HepG2 (cell line): Measurements from ENCODE around the gene SDC3. TPM values are rescaled to one million over a fixed set of nuclear protein-coding genes. Genes with fewer than 3 reads are reported as not detected.

Experiments
- ATAC-seq: fragments of 200-7000 bp; cut with Tn5 transposase; 3 replicates; pipeline ENCODE4 v1.9.1; 2020; ENCODE audit warnings: mild to moderate bottlenecking, moderate library complexity
- BruUV-seq: library from RNA; stranded (reverse); fragments of 400-500 nt; replicated peaks from 2 replicates; lab custom pipeline; 2021; lab: Mats Ljungman, UMichigan
- CTCF ChIA-PET: fragments of 300-600 bp; formaldehyde crosslinking; extraction: SDS; loops from one replicate; lab custom pipeline; 2021; ENCODE audit warnings: low total read pairs, inconsistent platforms, low intra/inter-chr PET ratio; lab: Yijun Ruan, JAX
- POLR2A ChIA-PET: fragments of 350-600 bp; sonication (Branson Sonifier 250); formaldehyde crosslinking; loops from one replicate; lab custom pipeline; 2020; ENCODE audit warnings: antibody characterized with exemption, inconsistent platforms; lab: Yijun Ruan, JAX
- DNase-seq: peaks from one replicate; pipeline ENCODE4 v3.0.0-alpha.2; 2015; ENCODE audit warnings: low spot score
- FAIRE-seq: peaks from 3 replicates; lab custom pipeline; 2011; peaks lifted over from hg19 to GRCh38; lab: Jason Lieb, UNC
- H2AFZ ChIP-seq: one replicate; pipeline ENCODE4 v1.6.1; 2011; ENCODE audit warnings: low read length, inconsistent platforms
- H3K27ac ChIP-seq: fragments of 300-600 bp; 3 replicates; pipeline ENCODE4 v1.8.0; 2011; ENCODE audit warnings: mixed run types, mild to moderate bottlenecking, mixed read lengths, low read length, inconsistent platforms; ENCODE audit not compliant: insufficient read depth; ENCODE audit errors: extremely low read length
- H3K27me3 ChIP-seq, 2 experiments: fragments of 200-600 bp in 1 of 2; 2 replicates in 1 of 2; 3 replicates in 1 of 2; pipeline versions ENCODE4 v1.6.0 to v1.8.0; 2011; ENCODE audit warnings: low read length in 2 of 2, mild to moderate bottlenecking in 2 of 2, moderate library complexity in 2 of 2, inconsistent platforms in 1 of 2; ENCODE audit not compliant: insufficient read depth in 2 of 2, control insufficient read depth in 1 of 2
- H3K36me3 ChIP-seq, 2 experiments: fragments of 200-600 bp in 1 of 2; replicated peaks in 1 of 2; 2 replicates in 1 of 2; 3 replicates in 1 of 2; pipeline versions ENCODE4 v1.5.1 to v1.8.0; 2011; ENCODE audit warnings: low read length in 2 of 2, inconsistent platforms in 1 of 2; ENCODE audit not compliant: insufficient read depth in 2 of 2, control insufficient read depth in 1 of 2
- H3K4me1 ChIP-seq: 2 replicates; pipeline ENCODE4 v1.5.1; 2012; ENCODE audit warnings: low read length, inconsistent platforms; ENCODE audit not compliant: insufficient read depth
- H3K4me2 ChIP-seq: 2 replicates; pipeline ENCODE4 v1.6.0; 2011; ENCODE audit warnings: low read depth, low read length, inconsistent platforms
- H3K4me3 ChIP-seq, 3 experiments: fragments of 200-600 bp in 1 of 3; sonication (generic), shearing (Covaris generic) in 1 of 3; replicated peaks in 1 of 3; 2 replicates each; pipeline ENCODE4 v1.5.1; 2011 to 2016; ENCODE audit warnings: low read length in 3 of 3, inconsistent platforms in 2 of 3, low read depth in 2 of 3, mild to moderate bottlenecking in 2 of 3, control low read depth in 1 of 3, mixed read lengths in 1 of 3; ENCODE audit not compliant: insufficient read depth in 1 of 3
- H3K79me2 ChIP-seq: one replicate; pipeline ENCODE4 v1.6.1; 2011; ENCODE audit warnings: low read length, inconsistent platforms; ENCODE audit not compliant: insufficient read depth
- H3K9ac ChIP-seq: 2 replicates; pipeline ENCODE4 v1.6.0; 2011; ENCODE audit warnings: mild to moderate bottlenecking, low read depth, low read length, inconsistent platforms; ENCODE audit not compliant: insufficient read depth
- H3K9me3 ChIP-seq: 2 replicates; pipeline ENCODE4 v1.5.1; 2012; ENCODE audit warnings: mild to moderate bottlenecking, low read length
- H4K20me1 ChIP-seq: 2 replicates; pipeline ENCODE4 v1.6.0; 2011; ENCODE audit warnings: inconsistent platforms, mild to moderate bottlenecking, low read length, moderate library complexity; ENCODE audit not compliant: insufficient read depth
- EP300 ChIP-seq, 3 experiments: sonication (generic) in 1 of 3; formaldehyde crosslinking in 1 of 3; IDR thresholded peaks; 2 replicates each; pipeline versions ENCODE4 v1.5.1 to v1.6.1; 2011 to 2020; ENCODE audit warnings: low read depth in 2 of 3, low read length in 2 of 3, borderline replicate concordance in 1 of 3, improper control_type of control experiment in 1 of 3, mild to moderate bottlenecking in 1 of 3, missing genetic modification reagents in 1 of 3, moderate library complexity in 1 of 3
- KDM4B ChIP-seq: sonication (generic); formaldehyde crosslinking; IDR thresholded peaks from 2 replicates; pipeline ENCODE4 v1.4.0; 2020; ENCODE audit warnings: missing genetic modification reagents
- RBM22 ChIP-seq: fragments of 200-400 bp; formaldehyde crosslinking; optimal IDR thresholded peaks from 2 replicates; pipeline ENCODE3; 2017; ENCODE audit warnings: mild to moderate bottlenecking, low read length, moderate library complexity
- TGIF2 ChIP-seq: IDR thresholded peaks from 2 replicates; pipeline ENCODE4 v1.6.1; 2016; ENCODE audit warnings: control low read depth, missing compliant biosample characterization
- WGBS: methylation state at CpG from one replicate; pipeline ENCODE4 v1.1.6; 2017; ENCODE audit warnings: low lambda C conversion rate; 5-methylcytosine and 5-hydroxymethylcytosine counted together
- in situ Hi-C: cut with HindIII; loops from 2 replicates; pipeline ENCODE4 v1.10.0; 2017; ENCODE audit warnings: low pct_unique_long_range_greater_than_20kb; ENCODE audit not compliant: extremely low pct_ligation_motif_present
- intact Hi-C: fragments of 100-400 bp; cut with micrococcal nuclease; formaldehyde crosslinking; loops from one replicate; pipeline ENCODE4 v1.10.0; 2022; ENCODE audit not compliant: unreplicated experiment
- polyA plus RNA-seq, 8 experiments: library from polyadenylated mRNA; depleted of rRNA in 3 of 8; stranded (reverse) in 7 of 8; unstranded in 1 of 8; fragments of >200 nt; fragmentation: Illumina TruSeq in 4 of 8; extraction: Trizol in 4 of 8; gene quantifications; 2 replicates each; pipeline versions ENCODE4 v1.2.1 to v1.2.3, GENCODE V29; 2011 to 2016; ENCODE audit warnings: low read depth in 4 of 8, missing spikeins in 1 of 8, mixed read lengths in 1 of 8; ENCODE audit not compliant: insufficient read depth in 1 of 8
- total RNA-seq, 5 experiments: library from RNA; depleted of rRNA; stranded (reverse); fragments of >200 nt; fragmentation: Illumina TruSeq; extraction: Trizol; gene quantifications; 2 replicates each; pipeline ENCODE4 v1.2.3, GENCODE V29; 2016; ENCODE audit warnings: low read depth in 1 of 5
- TF ChIP-seq, protein P1 (sequence below): sonication (generic); formaldehyde crosslinking; IDR thresholded peaks from 2 replicates; pipeline ENCODE4 v1.5.1; 2020; ENCODE audit warnings: mild to moderate bottlenecking, missing genetic modification reagents, moderate library complexity

Gene SDC3
- total and polyA plus RNA-seq, 2 of the 13 experiments (the other 11 are each of a cell fraction or from before 2014, with no cell fraction given): 0.49 to 0.84 TPM

GRCh38 chr1:30934613-30935012, 26.1 kb upstream of the SDC3 start (continued):
- TF ChIP-seq, protein P1, sequence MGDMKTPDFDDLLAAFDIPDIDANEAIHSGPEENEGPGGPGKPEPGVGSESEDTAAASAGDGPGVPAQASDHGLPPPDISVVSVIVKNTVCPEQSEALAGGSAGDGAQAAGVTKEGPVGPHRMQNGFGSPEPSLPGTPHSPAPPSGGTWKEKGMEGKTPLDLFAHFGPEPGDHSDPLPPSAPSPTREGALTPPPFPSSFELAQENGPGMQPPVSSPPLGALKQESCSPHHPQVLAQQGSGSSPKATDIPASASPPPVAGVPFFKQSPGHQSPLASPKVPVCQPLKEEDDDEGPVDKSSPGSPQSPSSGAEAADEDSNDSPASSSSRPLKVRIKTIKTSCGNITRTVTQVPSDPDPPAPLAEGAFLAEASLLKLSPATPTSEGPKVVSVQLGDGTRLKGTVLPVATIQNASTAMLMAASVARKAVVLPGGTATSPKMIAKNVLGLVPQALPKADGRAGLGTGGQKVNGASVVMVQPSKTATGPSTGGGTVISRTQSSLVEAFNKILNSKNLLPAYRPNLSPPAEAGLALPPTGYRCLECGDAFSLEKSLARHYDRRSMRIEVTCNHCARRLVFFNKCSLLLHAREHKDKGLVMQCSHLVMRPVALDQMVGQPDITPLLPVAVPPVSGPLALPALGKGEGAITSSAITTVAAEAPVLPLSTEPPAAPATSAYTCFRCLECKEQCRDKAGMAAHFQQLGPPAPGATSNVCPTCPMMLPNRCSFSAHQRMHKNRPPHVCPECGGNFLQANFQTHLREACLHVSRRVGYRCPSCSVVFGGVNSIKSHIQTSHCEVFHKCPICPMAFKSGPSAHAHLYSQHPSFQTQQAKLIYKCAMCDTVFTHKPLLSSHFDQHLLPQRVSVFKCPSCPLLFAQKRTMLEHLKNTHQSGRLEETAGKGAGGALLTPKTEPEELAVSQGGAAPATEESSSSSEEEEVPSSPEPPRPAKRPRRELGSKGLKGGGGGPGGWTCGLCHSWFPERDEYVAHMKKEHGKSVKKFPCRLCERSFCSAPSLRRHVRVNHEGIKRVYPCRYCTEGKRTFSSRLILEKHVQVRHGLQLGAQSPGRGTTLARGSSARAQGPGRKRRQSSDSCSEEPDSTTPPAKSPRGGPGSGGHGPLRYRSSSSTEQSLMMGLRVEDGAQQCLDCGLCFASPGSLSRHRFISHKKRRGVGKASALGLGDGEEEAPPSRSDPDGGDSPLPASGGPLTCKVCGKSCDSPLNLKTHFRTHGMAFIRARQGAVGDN (CRISPR knock-in tag): no peak
- TF ChIP-seq TGIF2 (no peak), EP300 (IDR thresholded peaks at IDR 0.05; ENCODE audit: low read depth in 2 of 2, low read length in 2 of 2) (no peak), EP300 (CRISPR knock-in tag; IDR thresholded peaks at IDR 0.05; ENCODE audit: borderline replicate concordance) (no peak)

GRCh38 chr1:30933874-30934252, 25.3 kb upstream of the SDC3 start:
- Histone ChIP-seq H3K9me3 (no peaks in the 10 kb centered on the region), H3K4me2 (no peak overlapping the region), H2AFZ (no peak overlapping the region), H3K27me3 (no peaks in the 10 kb centered on the region), H3K4me1 (peaks cover 39% of the 10 kb centered on the region), H3K9ac (no peak overlapping the region), H4K20me1 (peaks cover 22% of the 10 kb centered on the region), H3K79me2 (no peaks in the 10 kb centered on the region)
- no peak for DNase-seq
- 98% methylated on average over 4 of the region's 4 CpGs for whole genome bisulfite sequencing
- POLR2A ChIA-PET: interaction anchor here (1.0 kb wide), 1 partner anchor 8 kb away, joined by 4 read pairs; no protein-coding TSS in a partner anchor
- no peak for ATAC-seq
- TF ChIP-seq RBM22: peak; percentile 14
- TF ChIP-seq KDM4B: no peak
- TF ChIP-seq, all 625 proteins: peak for 1
- BruUV-seq: no TSS peak
- CTCF ChIA-PET: no interaction called here
- peak overlapping the region; percentile 39 for H3K27ac ChIP-seq
- no peak for FAIRE-seq
- H3K4me3 ChIP-seq: no peak overlapping the region
- in situ Hi-C loops (no loop called here), intact Hi-C loops (no loop called here)
- peaks cover 34 to 49% of the 10 kb centered on the region in 2 experiments for H3K36me3 ChIP-seq
